Glutamatergic neuron (in vitro differentiated cells): ENCODE data around the gene ABTB2. TPM values are rescaled to one million over a fixed set of nuclear protein-coding genes. Genes with fewer than 3 reads are reported as not detected.

Experiments
- DNase-seq: peaks from one replicate; pipeline ENCODE4 v3.0.0; 2022
- H3K27ac Mint-ChIP-seq: one replicate; pipeline ENCODE4 v1.8.0; 2020; ENCODE audit warnings: mild to moderate bottlenecking, mixed read lengths, inconsistent platforms; ENCODE audit not compliant: unreplicated experiment
- H3K27me3 Mint-ChIP-seq: one replicate; pipeline ENCODE4 v1.8.0; 2020; ENCODE audit warnings: mild to moderate bottlenecking, moderate library complexity, mixed read lengths, inconsistent platforms; ENCODE audit not compliant: unreplicated experiment
- H3K36me3 Mint-ChIP-seq: one replicate; pipeline ENCODE4 v1.8.0; 2020; ENCODE audit warnings: mild to moderate bottlenecking, mixed read lengths, inconsistent platforms; ENCODE audit not compliant: unreplicated experiment
- H3K4me1 Mint-ChIP-seq: one replicate; pipeline ENCODE4 v1.8.0; 2020; ENCODE audit warnings: mild to moderate bottlenecking, low read depth, mixed read lengths, inconsistent platforms; ENCODE audit not compliant: unreplicated experiment
- H3K4me3 Mint-ChIP-seq: one replicate; pipeline ENCODE4 v1.8.0; 2020; ENCODE audit warnings: mild to moderate bottlenecking, mixed read lengths, inconsistent platforms; ENCODE audit not compliant: unreplicated experiment
- H3K9me3 Mint-ChIP-seq: one replicate; pipeline ENCODE4 v1.8.0; 2020; ENCODE audit warnings: mild to moderate bottlenecking, moderate library complexity, mixed read lengths, inconsistent platforms; ENCODE audit not compliant: unreplicated experiment
- CTCF ChIP-seq: fragments of 200-600 bp; sonication (generic); IDR thresholded peaks from one replicate; pipeline ENCODE4 v1.5.0; 2021; ENCODE audit not compliant: partially characterized antibody, unreplicated experiment
- total RNA-seq: library from RNA; stranded (reverse); fragmentation: NEBNext Ultra II Directional; extraction: Animal tissue kit (Norgen Biotek cat#: 25700); gene quantifications from one replicate; pipeline ENCODE4 v1.2.1, GENCODE V29; 2021; ENCODE audit not compliant: unreplicated experiment

The ABTB2 gene
- total RNA-seq, 1 donor from 2014 or later = 9.3 TPM

GRCh38 chr11:34155057-34155756 lies 202.6 kb downstream of the ABTB2 start:
- no peak overlapping the region for H3K4me3 Mint-ChIP-seq
- no peak for TF ChIP-seq CTCF
- no peak overlapping the region for H3K27ac Mint-ChIP-seq
- peaks cover 11% of the 10 kb centered on the region for H3K27me3 Mint-ChIP-seq
- H3K4me1 Mint-ChIP-seq = peaks cover 8% of the 10 kb centered on the region
- DNase-seq = no peak
- H3K36me3 Mint-ChIP-seq = no peaks in the 10 kb centered on the region
- H3K9me3 Mint-ChIP-seq = peaks cover 6% of the 10 kb centered on the region

GRCh38 chr11:34154059-34154875 lies 203.5 kb downstream of the ABTB2 start:
- peaks cover 7% of the 10 kb centered on the region for H3K9me3 Mint-ChIP-seq
- peaks cover 9% of the 10 kb centered on the region for H3K27me3 Mint-ChIP-seq
- no peak for TF ChIP-seq CTCF
- peaks cover 8% of the 10 kb centered on the region for H3K4me1 Mint-ChIP-seq
- no peak overlapping the region for H3K4me3 Mint-ChIP-seq
- no peak for DNase-seq
- H3K27ac Mint-ChIP-seq = no peak overlapping the region
- H3K36me3 Mint-ChIP-seq = no peaks in the 10 kb centered on the region

- Mint-ChIP-seq H3K9me3 (peaks cover 13% of the 10 kb centered on the region), H3K27me3 (peaks cover 5% of the 10 kb centered on the region), H3K36me3 (no peaks in the 10 kb centered on the region), H3K4me1 (peaks cover 20% of the 10 kb centered on the region), H3K27ac (no peak overlapping the region), H3K4me3 (no peak overlapping the region)
- no peak for DNase-seq
- no peak for TF ChIP-seq CTCF
Measured at GRCh38 chr11:34151916-34152845, 205.6 kb downstream of the ABTB2 start.

GRCh38 chr11:34151166-34151565 lies 206.6 kb downstream of the ABTB2 start:
- no peak for TF ChIP-seq CTCF
- no peak overlapping the region for H3K4me3 Mint-ChIP-seq
- no peak overlapping the region for H3K27ac Mint-ChIP-seq
- peaks cover 11% of the 10 kb centered on the region for H3K9me3 Mint-ChIP-seq
- H3K27me3 Mint-ChIP-seq = peaks cover 5% of the 10 kb centered on the region
- no peak for DNase-seq
- no peaks in the 10 kb centered on the region for H3K36me3 Mint-ChIP-seq
- H3K4me1 Mint-ChIP-seq = peaks cover 20% of the 10 kb centered on the region
